ENCODE measurements around the gene SUGP1. TPM values are rescaled to one million over a fixed set of nuclear protein-coding genes. Genes with fewer than 3 reads are reported as not detected.

The SUGP1 gene
- polyA plus RNA-seq, 3 donors, result 17.4 to 38.8 (median 18.1) TPM

GRCh38 chr19:19334063-19334988, 14.0 kb upstream of the SUGP1 start:
- no peaks in the 10 kb centered on the region for H3K27me3 ChIP-seq (ENCODE audit: control insufficient read depth in 2 of 2, insufficient read depth in 2 of 2, low read length in 2 of 2)
- no peak overlapping the region for H3K4me3 ChIP-seq (replicated peaks in 1 of 3; ENCODE audit: low read depth in 2 of 3, low read length in 3 of 3)
- Mint-ChIP-seq H3K9me3 (no peaks in the 10 kb centered on the region), H3K27ac (peak overlapping the region in 4 of 7 donors; percentile 3 to 56 (median 28)), H3K4me1 (peaks cover 3% of the 10 kb centered on the region), H3K27me3 (ENCODE audit: low read depth in 3 of 3) (peaks cover 0 to 2% (median 0%) of the 10 kb centered on the region in 3 donors), H3K36me3 (peaks cover 66 to 97% of the 10 kb centered on the region in 2 donors), H3K4me3 (no peak overlapping the region)
- TF ChIP-seq CTCF (IDR thresholded peaks at IDR 0.05), result no peak
- H3K36me3 ChIP-seq (replicated peaks in 1 of 2; ENCODE audit: control insufficient read depth in 1 of 2, insufficient read depth in 2 of 2, low read length in 2 of 2), result peaks cover 90 to 97% of the 10 kb centered on the region in 2 donors
- WGBS (ENCODE audit: insufficient coverage), result 94% methylated on average over 15 of the region's 22 CpGs
- peak overlapping the region in 1 of 2 donors; percentile 36 for H3K27ac ChIP-seq (ENCODE audit: low read depth in 1 of 2, low read length in 2 of 2)
- no peak overlapping the region for H3K4me2 ChIP-seq (replicated peaks; ENCODE audit: extremely low read depth, low read length, poor library complexity, severe bottlenecking)
- peaks cover 65% of the 10 kb centered on the region for H3K79me2 ChIP-seq (ENCODE audit: insufficient read depth, low read length)
- H4K20me1 ChIP-seq (ENCODE audit: insufficient read depth, low read length), result peaks cover 88% of the 10 kb centered on the region
- peaks cover 4 to 5% of the 10 kb centered on the region in 2 donors for H3K4me1 ChIP-seq (ENCODE audit: control insufficient read depth in 1 of 2, insufficient read depth in 2 of 2, low read length in 2 of 2)
- H2AFZ ChIP-seq (ENCODE audit: insufficient read depth, low read depth, low read length, poor library complexity, severe bottlenecking), result no peak overlapping the region
- H3K9ac ChIP-seq (ENCODE audit: insufficient read depth, low read length, poor library complexity, severe bottlenecking), result no peak overlapping the region
- no peak for DNase-seq
- H3K9me3 ChIP-seq (replicated peaks in 1 of 2; ENCODE audit: control insufficient read depth in 1 of 2, insufficient read depth in 1 of 2, low read length in 2 of 2), result no peaks in the 10 kb centered on the region
- intact Hi-C loops (cut with micrococcal nuclease), result no loop called here

- H3K36me3 Mint-ChIP-seq, result peaks cover 47 to 91% of the 10 kb centered on the region in 2 donors
- H3K4me3 Mint-ChIP-seq, result peak overlapping the region; percentile 18 to 76
- peak overlapping the region in 1 of 3 experiments; percentile 29 for H3K4me3 ChIP-seq (replicated peaks in 1 of 3; ENCODE audit: low read depth in 2 of 3, low read length in 3 of 3)
- no peak overlapping the region for H2AFZ ChIP-seq (ENCODE audit: insufficient read depth, low read depth, low read length, poor library complexity, severe bottlenecking)
- H3K4me1 Mint-ChIP-seq, result peaks cover 30% of the 10 kb centered on the region
- 0% methylated on average over 5 of the region's 6 CpGs for WGBS (ENCODE audit: insufficient coverage)
- peak overlapping the region; percentile 55 for H3K4me2 ChIP-seq (replicated peaks; ENCODE audit: extremely low read depth, low read length, poor library complexity, severe bottlenecking)
- H3K27me3 ChIP-seq (ENCODE audit: control insufficient read depth in 2 of 2, insufficient read depth in 2 of 2, low read length in 2 of 2), result no peaks in the 10 kb centered on the region
- H4K20me1 ChIP-seq (ENCODE audit: insufficient read depth, low read length), result peaks cover 82% of the 10 kb centered on the region
- no peaks in the 10 kb centered on the region for H3K9me3 Mint-ChIP-seq
- peaks cover 20 to 23% of the 10 kb centered on the region in 2 donors for H3K4me1 ChIP-seq (ENCODE audit: control insufficient read depth in 1 of 2, insufficient read depth in 2 of 2, low read length in 2 of 2)
- TF ChIP-seq CTCF (IDR thresholded peaks at IDR 0.05), result no peak
- H3K9ac ChIP-seq (ENCODE audit: insufficient read depth, low read length, poor library complexity, severe bottlenecking), result no peak overlapping the region
- intact Hi-C loops (cut with micrococcal nuclease), result loop anchor here in 1 of 2 donors (10.0 kb wide), 1 partner anchor 134 kb away; the partner anchor contains the start of genes BORCS8 and RFXANK
- H3K27ac ChIP-seq (ENCODE audit: low read depth in 1 of 2, low read length in 2 of 2), result peak overlapping the region; percentile 60 to 65
- no peaks in the 10 kb centered on the region for H3K9me3 ChIP-seq (replicated peaks in 1 of 2; ENCODE audit: control insufficient read depth in 1 of 2, insufficient read depth in 1 of 2, low read length in 2 of 2)
- H3K27ac Mint-ChIP-seq, result peak overlapping the region; percentile 76 to 93 (median 89)
- H3K27me3 Mint-ChIP-seq (ENCODE audit: low read depth in 3 of 3), result peaks cover 0 to 2% (median 0%) of the 10 kb centered on the region in 3 donors
- H3K79me2 ChIP-seq (ENCODE audit: insufficient read depth, low read length), result peaks cover 93% of the 10 kb centered on the region
- H3K36me3 ChIP-seq (replicated peaks in 1 of 2; ENCODE audit: control insufficient read depth in 1 of 2, insufficient read depth in 2 of 2, low read length in 2 of 2), result peaks cover 57 to 69% of the 10 kb centered on the region in 2 donors
- DNase-seq, result peak; percentile 62 to 80 (median 77)
Observed at GRCh38 chr19:19329126-19329525, 8.8 kb upstream of the SUGP1 start.

Measured in CD14-positive monocyte (primary cell).